GM23338 (cell line): ENCODE measurements around the gene CNIH1. TPM values are rescaled to one million over a fixed set of nuclear protein-coding genes. Genes with fewer than 3 reads are reported as not detected.

ENCODE experiments used
- polyA plus RNA-seq: library from polyadenylated mRNA; unstranded; fragments of >200 nt; fragmentation: Nextera tagmentation; extraction: Ambion mirVana; gene quantifications from 2 replicates; pipeline ENCODE4 v1.2.1, GENCODE V29; 2016
- total RNA-seq: library from RNA; depleted of rRNA; stranded (reverse); fragments of >200 nt; shearing (Covaris generic); gene quantifications from 2 replicates; pipeline ENCODE4 v1.2.3, GENCODE V29; 2014
- TF ChIP-seq, protein P1 (sequence below): fragments of 250-450 bp; sonication (Bioruptor Pico); IDR thresholded peaks from 2 replicates; pipeline ENCODE4 v1.5.0; 2020; ENCODE audit warnings: mild to moderate bottlenecking, moderate library complexity
- TF ChIP-seq, protein P2 (sequence below), 2 experiments: fragments of 200-600 bp in 1 of 2; sonication (generic) in 1 of 2; conservative IDR thresholded peaks; 2 replicates each; pipeline versions ENCODE4 v1.5.1 to v1.6.1; 2016 to 2017; ENCODE audit warnings: antibody characterized with exemption in 2 of 2, low read depth in 2 of 2, mild to moderate bottlenecking in 2 of 2, moderate library complexity in 1 of 2
- TF ChIP-seq, protein P3 (sequence below): IDR thresholded peaks from one replicate; pipeline ENCODE4 v1.6.1; 2018; ENCODE audit warnings: antibody characterized with exemption; ENCODE audit not compliant: unreplicated experiment

CNIH1 gene
- total and polyA plus RNA-seq, 2 experiments from 2014 or later: 135 to 172 TPM

DNA sequence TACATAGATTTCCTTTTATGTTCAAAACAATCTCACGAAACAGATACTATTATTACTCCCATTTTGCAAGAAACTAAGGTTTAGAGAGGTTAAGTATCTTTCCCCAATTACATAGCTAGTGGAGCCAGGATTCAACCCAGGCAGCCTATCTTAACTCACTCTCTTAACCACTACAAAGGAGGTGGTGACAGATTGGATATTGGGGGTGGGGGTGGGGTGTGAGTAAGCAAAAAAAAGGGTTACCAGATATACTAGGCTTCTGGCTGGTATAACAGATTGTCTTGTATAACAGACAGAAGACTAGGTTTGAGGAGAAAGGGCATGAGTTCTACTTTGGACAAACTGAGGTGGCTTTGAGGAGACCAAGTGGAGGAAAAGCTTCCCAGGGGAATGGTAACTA, 45.5 kb upstream of the CNIH1 start (continued):
- TF ChIP-seq, protein P1, sequence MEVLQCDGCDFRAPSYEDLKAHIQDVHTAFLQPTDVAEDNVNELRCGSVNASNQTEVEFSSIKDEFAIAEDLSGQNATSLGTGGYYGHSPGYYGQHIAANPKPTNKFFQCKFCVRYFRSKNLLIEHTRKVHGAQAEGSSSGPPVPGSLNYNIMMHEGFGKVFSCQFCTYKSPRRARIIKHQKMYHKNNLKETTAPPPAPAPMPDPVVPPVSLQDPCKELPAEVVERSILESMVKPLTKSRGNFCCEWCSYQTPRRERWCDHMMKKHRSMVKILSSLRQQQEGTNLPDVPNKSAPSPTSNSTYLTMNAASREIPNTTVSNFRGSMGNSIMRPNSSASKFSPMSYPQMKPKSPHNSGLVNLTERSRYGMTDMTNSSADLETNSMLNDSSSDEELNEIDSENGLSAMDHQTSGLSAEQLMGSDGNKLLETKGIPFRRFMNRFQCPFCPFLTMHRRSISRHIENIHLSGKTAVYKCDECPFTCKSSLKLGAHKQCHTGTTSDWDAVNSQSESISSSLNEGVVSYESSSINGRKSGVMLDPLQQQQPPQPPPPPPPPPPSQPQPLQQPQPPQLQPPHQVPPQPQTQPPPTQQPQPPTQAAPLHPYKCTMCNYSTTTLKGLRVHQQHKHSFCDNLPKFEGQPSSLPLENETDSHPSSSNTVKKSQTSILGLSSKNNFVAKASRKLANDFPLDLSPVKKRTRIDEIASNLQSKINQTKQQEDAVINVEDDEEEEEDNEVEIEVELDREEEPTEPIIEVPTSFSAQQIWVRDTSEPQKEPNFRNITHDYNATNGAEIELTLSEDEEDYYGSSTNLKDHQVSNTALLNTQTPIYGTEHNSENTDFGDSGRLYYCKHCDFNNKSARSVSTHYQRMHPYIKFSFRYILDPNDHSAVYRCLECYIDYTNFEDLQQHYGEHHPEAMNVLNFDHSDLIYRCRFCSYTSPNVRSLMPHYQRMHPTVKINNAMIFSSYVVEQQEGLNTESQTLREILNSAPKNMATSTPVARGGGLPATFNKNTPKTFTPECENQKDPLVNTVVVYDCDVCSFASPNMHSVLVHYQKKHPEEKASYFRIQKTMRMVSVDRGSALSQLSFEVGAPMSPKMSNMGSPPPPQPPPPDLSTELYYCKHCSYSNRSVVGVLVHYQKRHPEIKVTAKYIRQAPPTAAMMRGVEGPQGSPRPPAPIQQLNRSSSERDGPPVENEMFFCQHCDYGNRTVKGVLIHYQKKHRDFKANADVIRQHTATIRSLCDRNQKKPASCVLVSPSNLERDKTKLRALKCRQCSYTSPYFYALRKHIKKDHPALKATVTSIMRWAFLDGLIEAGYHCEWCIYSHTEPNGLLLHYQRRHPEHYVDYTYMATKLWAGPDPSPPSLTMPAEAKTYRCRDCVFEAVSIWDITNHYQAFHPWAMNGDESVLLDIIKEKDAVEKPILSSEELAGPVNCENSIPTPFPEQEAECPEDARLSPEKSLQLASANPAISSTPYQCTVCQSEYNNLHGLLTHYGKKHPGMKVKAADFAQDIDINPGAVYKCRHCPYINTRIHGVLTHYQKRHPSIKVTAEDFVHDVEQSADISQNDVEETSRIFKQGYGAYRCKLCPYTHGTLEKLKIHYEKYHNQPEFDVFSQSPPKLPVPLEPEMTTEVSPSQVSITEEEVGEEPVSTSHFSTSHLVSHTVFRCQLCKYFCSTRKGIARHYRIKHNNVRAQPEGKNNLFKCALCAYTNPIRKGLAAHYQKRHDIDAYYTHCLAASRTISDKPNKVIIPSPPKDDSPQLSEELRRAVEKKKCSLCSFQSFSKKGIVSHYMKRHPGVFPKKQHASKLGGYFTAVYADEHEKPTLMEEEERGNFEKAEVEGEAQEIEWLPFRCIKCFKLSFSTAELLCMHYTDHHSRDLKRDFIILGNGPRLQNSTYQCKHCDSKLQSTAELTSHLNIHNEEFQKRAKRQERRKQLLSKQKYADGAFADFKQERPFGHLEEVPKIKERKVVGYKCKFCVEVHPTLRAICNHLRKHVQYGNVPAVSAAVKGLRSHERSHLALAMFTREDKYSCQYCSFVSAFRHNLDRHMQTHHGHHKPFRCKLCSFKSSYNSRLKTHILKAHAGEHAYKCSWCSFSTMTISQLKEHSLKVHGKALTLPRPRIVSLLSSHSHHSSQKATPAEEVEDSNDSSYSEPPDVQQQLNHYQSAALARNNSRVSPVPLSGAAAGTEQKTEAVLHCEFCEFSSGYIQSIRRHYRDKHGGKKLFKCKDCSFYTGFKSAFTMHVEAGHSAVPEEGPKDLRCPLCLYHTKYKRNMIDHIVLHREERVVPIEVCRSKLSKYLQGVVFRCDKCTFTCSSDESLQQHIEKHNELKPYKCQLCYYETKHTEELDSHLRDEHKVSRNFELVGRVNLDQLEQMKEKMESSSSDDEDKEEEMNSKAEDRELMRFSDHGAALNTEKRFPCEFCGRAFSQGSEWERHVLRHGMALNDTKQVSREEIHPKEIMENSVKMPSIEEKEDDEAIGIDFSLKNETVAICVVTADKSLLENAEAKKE (CRISPR knock-in tag): no peak
- TF ChIP-seq, protein P2, sequence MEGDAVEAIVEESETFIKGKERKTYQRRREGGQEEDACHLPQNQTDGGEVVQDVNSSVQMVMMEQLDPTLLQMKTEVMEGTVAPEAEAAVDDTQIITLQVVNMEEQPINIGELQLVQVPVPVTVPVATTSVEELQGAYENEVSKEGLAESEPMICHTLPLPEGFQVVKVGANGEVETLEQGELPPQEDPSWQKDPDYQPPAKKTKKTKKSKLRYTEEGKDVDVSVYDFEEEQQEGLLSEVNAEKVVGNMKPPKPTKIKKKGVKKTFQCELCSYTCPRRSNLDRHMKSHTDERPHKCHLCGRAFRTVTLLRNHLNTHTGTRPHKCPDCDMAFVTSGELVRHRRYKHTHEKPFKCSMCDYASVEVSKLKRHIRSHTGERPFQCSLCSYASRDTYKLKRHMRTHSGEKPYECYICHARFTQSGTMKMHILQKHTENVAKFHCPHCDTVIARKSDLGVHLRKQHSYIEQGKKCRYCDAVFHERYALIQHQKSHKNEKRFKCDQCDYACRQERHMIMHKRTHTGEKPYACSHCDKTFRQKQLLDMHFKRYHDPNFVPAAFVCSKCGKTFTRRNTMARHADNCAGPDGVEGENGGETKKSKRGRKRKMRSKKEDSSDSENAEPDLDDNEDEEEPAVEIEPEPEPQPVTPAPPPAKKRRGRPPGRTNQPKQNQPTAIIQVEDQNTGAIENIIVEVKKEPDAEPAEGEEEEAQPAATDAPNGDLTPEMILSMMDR (conservative IDR thresholded peaks at IDR 0.05; ENCODE audit: low read depth in 2 of 2): no peak
- TF ChIP-seq, protein P3, sequence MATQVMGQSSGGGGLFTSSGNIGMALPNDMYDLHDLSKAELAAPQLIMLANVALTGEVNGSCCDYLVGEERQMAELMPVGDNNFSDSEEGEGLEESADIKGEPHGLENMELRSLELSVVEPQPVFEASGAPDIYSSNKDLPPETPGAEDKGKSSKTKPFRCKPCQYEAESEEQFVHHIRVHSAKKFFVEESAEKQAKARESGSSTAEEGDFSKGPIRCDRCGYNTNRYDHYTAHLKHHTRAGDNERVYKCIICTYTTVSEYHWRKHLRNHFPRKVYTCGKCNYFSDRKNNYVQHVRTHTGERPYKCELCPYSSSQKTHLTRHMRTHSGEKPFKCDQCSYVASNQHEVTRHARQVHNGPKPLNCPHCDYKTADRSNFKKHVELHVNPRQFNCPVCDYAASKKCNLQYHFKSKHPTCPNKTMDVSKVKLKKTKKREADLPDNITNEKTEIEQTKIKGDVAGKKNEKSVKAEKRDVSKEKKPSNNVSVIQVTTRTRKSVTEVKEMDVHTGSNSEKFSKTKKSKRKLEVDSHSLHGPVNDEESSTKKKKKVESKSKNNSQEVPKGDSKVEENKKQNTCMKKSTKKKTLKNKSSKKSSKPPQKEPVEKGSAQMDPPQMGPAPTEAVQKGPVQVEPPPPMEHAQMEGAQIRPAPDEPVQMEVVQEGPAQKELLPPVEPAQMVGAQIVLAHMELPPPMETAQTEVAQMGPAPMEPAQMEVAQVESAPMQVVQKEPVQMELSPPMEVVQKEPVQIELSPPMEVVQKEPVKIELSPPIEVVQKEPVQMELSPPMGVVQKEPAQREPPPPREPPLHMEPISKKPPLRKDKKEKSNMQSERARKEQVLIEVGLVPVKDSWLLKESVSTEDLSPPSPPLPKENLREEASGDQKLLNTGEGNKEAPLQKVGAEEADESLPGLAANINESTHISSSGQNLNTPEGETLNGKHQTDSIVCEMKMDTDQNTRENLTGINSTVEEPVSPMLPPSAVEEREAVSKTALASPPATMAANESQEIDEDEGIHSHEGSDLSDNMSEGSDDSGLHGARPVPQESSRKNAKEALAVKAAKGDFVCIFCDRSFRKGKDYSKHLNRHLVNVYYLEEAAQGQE: no peak
